Amygdala (tissue), 56 donors: Measurements from ENCODE around the gene NPB.
A peak's percentile ranks its signal among the peaks of the same experiment; 100 is the strongest.

Experiments used
- DNase-seq, 56 donors: peaks; one replicate each; lab custom pipeline; 2025; lab: John Stamatoyannopoulos, UW

Gene NPB

DNA sequence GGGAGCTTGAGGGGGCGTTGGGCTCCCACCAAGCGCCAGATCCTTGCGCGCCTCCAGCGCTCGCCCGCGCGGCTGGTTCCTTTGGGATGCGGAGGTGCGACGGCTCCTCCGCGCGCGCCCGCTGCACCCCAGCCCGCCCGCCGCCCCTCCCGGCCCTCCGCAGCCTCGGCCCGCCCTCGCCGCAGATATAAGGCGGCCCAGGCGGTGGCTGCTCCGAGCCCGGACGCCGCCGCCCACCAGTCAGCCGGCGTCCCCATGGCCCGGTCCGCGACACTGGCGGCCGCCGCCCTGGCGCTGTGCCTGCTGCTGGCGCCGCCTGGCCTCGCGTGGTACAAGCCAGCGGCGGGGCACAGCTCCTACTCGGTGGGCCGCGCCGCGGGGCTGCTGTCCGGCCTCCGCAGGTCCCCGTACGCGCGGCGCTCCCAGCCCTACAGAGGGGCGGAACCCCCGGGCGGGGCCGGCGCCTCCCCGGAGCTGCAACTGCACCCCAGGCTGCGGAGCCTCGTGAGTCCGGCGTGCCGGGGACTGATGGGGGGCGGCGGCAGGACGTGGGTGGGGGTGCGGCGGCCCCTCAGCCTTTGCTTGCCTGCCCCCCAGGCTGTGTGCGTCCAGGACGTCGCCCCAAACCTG lies at the start of gene NPB:
NPB (plus strand) TSS at position 216 of the 630 bp plus-strand sequence; CDS start at position 256, 40 bp downstream.
- DNase-seq = peak in 8 of 56 donors; percentile 9 to 52 (median 30)

DNA sequence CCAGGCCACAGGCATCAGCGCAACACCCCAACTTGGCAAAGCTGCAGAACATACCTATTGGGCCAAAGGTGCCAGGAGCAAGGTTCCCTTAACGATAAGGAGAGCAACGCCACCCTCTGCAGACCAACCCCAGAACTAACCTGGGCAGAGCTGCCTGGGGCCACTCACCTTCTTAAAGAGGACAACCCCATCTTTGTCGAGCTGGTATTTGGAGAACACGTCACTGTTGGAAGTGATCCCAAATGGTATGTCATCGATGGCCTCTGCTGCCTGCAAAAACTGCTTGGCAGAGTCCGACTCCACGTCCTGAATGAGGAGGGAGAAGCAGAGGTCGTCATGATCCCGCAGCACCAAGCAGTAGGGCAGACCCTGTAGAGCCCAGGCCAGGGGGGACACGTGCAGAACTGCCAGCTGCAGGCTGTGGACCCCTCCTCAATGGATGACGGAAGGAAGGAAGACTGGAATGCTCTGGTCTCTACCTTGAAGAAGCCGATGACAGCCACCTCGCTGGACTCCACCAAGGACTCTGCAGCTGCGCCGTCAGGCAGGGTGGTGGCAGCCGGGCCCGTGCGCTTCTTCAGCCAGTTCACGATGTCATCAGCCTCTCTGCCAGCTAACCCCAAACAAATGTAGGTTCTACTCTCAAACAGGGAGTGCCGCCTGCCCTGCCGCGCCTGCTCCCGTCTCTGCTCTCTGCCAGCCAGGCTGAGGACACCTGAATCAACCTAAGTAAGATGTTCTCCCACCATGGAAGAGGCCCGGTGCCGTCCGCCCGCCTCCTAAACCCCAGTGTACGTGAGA lies 46.9 kb upstream of the NPB start:
- no peak for DNase-seq

DNA sequence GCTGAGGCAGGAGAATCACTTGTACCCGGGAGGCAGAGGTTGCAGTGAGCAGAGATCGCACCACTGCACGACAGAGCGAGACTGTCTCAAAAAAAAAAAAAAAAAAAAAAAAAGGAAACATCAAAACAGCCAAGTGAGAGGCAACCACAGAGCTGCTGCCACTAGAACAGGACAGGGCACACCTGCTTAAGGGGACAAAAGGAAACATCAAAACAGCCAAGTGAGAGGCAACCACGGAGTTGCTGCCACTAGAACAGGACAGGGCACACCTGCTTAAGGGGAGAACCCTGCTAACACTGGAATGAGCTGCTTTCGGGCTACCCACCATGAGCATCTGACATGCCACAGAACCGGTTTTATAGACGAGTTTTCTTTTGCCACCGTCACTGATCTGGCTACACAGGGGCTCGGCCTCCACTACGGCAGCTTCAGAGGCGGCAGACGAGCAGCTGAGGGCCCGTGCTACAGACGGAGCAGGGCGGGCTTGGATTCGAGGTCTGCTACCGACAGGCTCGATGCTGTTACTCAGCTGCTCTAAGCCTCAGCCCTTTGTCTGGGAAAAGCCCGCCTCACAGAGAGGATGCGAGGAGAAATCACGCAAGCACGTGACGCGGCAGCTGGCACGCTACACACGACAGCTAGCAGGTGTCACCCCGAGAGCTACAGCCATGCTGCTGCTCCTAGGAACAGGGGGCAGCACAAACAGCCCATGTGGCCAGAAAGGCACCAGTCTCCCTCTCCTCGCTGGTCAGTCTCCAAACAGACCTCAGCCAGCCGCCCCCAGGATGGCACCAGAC lies 43.7 kb upstream of the NPB start:
- DNase-seq = no peak

DNA sequence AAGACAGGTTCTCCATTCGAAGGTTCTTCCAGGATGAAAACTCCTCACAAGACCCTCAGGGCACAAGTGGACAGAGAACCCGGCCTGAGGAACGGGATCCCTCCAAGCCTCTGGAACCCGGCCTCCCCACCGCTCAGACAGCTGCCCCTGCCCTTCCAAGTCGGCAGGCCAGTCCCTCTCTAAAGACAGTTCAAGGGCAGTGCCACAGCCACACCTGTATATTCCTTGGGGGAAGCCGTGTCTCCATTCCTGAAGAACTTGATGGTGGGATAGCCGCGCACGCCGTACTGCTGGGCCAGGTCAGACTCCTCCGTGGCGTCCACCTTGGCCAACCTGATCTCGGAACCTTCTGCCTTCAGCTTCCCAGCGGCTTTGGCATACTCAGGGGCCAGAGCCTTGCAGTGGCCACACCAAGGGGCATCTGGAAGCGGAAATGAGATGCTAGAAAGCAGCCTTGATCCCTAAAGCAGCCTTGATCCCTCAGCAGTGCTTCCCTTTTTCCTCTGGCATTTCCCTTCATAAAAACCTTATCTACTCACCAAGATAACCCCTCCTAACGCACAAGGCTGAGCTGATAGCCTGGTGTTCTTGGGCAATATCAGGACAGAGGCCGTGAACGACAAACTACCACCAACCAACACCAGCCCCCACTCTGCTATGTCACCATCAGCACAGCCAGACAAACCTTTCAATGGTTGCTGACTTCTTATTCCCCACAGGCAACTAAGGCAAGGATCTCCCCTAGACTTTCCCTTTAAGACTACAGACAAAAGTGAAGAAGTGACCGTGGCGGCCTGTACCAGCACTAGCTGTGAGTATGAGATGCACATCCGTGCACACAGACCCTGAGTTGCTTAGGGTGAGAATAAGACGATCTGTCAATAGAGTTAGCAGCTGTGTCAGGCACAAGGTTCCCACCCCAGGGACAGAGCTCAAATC lies 42.8 kb upstream of the NPB start:
- DNase-seq = no peak

DNA sequence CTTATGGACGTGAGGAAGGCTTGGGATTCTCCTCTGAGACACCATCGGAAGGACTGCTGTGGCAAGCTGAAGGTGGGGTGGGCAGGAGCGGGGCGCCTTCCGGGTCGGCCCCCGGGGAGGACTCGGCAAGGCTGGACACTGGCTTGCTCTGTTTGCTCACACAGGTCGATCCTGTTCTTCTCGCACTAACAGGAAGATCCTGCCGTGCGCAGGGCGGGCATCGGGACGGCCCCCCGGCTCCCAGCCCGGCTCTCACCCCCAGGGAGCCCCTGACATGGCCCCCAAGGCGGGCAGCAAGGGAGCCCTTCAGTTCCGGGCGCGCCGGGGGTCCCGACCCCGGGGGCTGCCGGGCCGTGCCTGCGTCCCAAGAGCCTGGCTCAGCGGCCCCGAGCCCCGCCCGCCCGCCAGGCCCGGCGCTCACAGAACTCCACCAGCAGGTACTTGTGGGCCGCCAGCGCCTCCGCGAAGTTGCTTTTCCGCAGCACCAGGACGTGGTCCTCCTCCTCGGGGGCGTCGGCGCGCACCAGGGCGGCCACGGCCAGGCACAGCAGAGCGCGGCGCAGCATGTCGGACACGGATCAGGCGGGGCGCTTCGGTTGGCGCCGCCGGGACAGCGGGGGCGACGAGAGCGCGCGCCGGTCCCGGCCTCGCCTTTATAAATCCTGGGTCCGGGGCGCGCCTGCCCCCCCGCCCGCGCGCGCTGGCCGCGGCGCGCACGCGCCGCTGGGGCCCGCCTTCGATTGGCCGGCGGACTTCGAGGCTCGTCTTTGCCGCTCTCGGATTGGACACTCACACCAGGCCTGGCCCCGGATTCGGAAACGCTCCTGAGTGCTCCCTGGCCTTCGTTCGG lies 41.9 kb upstream of the NPB start, which contains the start of gene P4HB:
P4HB (minus strand) TSS at position 630 of the 850 bp plus-strand sequence; CDS start at position 566, 64 bp downstream.
- peak in 2 of 56 donors; percentile 100 for DNase-seq

DNA sequence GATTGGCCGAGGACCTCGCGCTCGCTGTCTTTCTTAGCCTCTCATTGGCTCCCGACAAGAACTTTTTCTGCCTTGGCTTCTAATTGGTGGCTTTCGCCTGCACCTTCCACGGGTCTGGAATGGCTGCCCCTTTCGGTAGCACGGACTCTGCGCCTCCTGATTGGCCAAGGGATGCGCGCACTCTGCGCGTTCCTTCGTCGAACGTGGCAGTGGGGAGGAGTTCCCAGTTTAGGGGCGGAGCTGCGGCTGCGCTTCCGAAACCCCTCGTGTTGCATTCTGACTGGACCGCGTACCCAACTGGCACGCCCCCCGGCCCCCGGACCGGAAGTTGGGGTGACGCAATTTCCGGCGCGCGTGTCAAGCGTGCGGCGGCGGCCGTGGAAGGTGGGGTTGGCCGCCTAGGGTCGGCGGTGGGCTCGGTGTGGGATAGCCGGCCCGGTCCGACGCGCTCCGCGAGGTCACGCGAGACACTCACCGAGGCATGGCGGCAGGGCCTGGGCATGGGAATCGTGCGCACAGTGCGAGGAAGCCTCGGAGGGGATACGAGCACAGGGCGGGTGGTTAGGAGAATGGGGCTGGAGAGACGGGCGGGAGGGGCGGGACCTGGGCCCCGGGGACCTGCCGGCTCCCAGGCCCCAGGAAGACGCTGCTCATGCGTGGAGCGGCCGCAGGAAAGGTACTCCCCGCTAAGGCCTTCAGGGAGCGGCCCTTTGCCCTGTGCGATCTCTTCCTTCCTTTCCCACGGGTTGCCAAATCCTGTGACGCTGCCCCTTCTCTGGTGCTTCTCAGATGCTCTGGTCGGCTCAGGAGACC lies 41.1 kb upstream of the NPB start:
- peak; percentile 97 to 100 (median 99) for DNase-seq

DNA sequence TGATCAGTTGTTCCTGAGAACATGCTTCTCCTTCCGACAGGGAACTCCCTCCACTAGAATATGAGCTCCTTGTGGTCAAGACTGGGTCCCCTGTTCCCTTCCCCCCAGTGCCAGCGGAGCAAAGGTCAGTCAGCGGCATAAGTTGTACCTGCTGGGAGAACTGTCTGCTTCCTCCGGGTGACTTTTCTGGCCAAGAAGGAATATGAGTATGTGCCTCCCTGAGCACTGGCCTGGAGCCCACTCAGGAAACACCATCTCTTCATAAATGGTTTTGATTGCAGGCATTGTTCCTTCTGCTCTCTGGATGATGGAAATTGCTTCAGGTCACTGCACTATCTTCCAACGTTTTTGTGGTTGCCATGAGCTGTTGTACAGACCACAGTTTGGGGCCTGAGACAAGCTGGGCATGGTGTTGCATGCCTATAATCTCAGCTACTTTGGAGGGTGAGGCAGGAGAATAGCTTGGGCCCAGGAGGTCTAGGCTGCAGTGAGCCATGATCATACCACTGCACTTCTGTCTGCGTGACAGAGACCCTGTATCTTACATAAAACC lies 38.8 kb upstream of the NPB start:
- DNase-seq = no peak

DNA sequence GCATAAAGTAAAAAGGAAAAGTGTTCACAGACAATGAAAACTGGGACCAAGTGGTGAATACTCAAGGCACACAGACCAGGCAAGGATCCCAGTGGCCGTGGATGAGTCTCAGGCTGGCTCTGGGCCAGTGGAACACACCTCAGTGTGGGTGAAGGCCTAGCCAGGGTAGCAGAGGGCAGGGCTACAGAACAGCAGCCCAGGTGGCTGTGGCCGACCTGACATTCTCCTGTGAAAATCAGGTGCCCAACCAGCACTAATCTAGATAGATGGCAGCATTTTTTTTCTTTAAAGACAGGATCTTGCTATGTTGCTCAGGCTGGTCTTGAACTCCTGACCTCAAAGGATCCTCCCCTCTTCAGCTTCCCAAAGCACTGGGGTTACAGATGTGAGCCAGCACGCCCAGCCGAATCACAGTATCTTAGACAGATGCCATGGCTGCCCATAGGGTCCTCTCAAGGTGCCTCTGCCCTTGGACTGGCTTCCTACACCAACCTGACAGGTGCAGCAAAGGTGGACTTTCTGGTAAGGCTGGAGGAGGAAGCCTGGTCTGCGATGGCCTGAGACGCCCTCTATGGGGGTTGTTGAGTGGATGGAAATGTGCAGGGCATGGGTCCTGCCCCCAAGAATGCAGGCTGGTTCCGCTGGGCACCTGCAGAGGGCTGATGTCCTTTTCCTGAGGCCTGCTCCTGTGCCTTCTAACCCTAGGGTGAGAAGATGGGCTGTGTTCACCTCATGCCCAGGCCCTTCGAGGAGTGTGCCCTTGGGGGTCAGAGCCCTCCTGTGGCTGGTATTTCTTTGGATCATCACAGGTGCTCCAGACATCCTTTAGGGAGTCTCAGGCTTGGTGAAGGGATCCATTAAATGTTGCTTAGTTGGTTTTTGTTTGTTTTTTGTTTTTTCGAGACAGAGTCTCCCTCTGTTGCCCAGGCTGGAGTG lies 37.9 kb upstream of the NPB start:
- no peak for DNase-seq

DNA sequence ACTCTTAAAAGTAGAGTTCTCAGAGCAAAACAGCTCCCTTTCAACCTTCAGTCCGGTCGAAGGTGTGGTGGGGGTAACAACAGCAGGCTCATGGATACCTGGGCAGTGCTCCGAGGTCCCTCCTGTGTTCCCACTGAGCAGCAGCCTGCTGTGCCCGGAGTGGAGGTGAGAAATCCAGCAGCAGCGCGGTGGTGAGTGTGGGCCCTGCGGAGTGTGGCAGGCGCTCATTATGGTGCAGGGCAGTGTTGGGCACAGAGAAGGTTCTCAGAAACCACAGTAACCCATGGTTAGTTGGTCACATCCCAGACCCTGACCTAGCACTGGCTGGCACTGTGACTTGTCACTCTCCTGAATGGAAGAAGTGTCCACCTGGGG lies 36.7 kb upstream of the NPB start:
- DNase-seq = no peak

DNA sequence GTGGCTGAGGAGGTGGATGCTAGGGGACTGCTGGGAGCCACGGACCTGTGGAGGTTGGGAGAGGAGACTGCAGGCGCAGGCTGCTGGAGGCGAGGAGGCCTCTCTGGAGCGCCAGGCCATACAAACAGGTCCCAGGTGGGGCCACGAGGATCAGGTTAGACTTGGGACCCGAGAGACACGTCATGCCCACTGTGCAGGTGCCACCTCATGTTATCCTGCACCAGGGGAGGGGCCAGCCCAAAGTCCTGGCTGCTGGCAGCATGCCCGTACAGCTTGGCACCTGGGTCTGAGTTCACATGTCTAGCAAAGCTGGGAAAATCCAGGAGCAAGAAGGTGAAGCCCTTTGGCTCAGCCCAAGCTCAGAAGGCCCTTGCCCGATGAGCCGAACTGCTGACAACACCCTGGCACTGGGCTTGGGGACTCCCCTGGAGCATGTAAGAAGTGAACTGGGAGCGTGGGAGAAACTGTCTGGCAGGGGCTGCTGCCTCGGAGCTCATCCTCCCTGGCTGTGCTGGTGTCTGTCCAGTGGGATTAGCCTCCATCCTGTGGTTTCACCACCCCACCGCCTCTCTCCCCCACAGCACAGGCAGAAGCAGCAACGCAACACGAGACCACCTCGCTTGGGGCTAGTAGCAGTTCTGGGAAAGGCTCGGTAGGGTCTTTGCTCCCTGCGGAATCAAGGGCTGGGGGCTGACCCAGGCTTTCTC lies 36.2 kb upstream of the NPB start:
- DNase-seq = no peak

DNA sequence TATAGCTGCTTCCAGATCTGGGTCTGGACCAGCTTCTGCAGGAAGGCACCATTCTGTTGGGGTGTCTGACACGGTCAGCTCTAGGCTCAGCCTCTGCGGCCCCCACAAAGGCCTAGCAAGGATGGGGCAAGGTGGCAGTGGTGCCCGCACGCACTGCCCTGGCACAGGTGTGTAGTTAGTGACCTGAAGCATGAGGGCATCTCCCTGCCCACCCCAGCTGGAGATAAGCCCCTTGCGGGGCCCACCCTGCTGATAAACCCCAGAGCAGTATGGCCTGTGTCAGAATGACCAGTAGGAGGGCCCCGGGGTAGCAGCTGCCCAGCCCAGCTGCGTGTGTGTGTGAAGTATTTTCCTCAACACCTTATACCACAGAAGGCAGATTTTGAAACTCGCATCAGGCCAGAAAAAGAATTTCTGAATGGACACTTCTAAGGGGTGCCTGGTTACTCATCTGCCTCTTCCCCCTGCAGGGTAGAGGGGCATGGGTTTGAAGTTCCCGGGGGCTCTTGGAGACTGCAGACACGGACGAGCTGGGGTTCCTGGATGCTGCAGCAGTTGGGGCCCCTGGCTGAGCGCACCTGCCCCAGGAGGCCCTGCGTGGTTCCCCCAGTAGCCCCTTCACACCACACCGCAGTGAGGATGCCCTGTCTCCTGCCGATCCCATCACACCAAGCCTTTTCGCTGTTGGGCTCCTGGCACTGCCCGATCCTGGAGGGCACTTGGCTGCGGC lies 35.4 kb upstream of the NPB start:
- no peak for DNase-seq

DNA sequence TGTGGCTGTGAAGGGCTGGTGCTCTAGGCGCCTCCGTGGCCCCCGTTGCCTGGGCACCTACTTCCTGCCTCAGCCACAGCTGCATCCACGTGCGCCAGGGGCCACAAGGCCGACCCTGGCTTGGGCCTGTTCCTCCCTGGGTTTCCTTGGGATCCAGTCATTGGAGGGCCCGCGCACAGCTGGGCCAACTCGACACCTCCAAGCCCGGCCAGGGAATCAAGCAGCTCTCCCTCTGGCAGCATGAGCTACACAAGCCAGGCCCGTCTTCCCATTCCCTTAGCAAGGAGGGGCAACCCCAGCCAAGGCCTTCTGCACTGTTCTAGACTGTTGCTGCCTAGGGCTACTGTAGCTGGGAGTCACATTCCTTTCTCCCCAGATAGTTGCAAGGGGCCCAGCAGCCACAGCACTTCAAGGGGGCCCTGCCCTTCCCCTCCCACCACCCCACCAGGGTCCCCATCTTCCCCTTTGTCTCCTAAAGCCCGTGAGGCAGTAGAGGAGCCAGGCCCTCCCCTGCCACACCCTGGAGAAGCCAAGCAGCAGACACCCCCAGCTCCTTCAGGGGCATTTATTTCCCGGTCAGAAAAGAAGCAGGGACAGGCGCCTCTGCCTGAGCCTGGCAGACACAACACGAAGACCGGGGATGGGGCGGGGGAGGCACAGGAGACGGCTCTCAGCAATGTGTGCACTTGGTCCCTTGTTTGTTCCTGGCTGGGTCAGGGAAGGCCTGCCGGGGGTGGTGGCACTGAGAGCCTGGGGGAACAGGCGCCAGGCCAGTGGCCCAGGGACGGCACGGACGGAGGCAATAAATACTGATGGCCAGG lies 34.7 kb upstream of the NPB start:
- DNase-seq = peak in 1 of 56 donors; percentile 14

DNA sequence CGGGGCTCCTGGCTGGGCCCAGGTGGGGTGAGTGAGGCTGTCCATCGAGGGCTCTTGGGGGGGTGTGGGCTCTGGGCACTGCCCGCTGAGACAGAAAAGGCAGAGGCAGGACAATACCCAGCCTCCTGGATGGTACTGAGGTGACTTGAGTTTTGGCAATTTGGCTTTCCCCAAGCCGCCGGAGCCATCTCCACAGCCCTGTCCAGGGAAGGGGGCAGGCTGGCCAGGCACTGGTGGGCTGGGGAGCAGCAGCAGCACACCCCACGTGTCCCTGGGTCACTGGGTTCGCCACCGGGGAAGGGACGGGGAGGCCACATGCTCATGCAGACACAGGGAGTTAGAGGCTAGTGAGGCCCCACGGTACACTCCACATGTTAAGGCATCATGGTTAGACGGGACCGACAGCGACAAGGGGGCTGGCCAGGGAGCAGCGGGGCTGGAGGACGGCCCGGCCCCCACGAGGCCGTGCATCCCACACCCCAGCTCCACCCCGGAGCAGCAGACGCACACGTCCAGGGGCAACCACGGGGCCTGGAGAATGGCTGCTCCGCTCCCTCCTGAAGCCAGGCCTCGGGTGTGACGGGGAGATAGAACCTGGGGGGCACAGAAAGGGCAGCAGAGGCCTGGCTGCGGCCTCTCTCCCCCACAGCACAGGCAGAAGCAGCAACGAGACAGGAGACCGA lies 33.9 kb upstream of the NPB start:
- no peak for DNase-seq

DNA sequence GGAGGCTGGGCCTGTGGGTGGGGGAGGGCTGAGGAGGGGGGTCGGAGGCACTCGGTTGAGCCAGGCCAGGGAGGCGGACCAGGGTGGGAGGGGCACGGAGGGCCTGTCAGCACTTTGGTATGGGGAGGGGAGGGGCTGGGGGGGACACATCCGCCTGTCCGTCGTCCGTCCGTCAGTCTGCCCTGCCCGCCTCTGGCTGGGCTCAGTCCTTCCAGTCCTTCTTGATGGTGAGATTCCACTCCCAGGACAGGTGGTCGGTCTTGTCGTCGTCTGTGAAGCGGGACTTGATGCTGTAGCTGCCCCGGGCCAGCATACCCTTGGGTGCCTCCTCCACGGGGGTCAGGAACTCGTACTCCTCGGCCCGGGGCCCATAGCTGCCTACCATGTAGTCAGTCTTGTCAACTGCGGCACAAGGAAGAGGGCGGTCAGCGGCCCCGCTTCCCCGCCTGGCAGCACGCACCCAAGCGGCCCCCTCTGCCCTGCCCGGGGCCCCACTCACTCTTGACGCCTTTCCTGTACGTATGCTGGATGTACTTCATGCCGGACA lies 33.3 kb upstream of the NPB start:
- no peak for DNase-seq
